GM19372 (cell line): Measurements from ENCODE around the gene BHMT.
"Not testable (repeated sequence)": the region's sequence is repeated elsewhere in the genome, so short reads cannot be mapped to it uniquely, and the experiment has no call there.

Source experiments
- ATAC-seq: cut with Tn5 transposase; IDR thresholded peaks from one replicate; pipeline ENCODE4 v1.9.1; 2021; ENCODE audit warnings: mild to moderate bottlenecking, low read depth, moderate library complexity; ENCODE audit not compliant: unreplicated experiment

Gene BHMT

GRCh38 chr5:79171635-79172245 lies 60.1 kb downstream of the BHMT start:
- no peak for ATAC-seq

DNA sequence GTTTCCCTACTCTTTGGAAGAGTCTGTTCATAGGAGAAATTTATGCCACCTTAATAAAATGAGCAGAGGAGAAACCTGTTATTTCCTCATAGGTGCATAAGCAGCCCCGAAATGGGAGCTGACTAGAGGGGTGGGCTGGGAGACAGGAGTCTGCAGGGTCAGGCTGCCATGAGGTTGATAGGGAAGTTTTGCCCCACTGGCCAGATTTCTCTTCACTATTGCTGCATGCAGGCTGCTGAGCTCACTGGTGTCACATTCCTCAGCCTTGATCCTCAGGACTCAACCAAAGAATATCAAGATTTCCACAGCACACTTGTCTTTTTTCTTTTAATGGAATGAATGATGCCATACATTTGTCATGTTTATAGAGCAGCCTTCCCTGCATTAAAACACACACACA lies 60.7 kb downstream of the BHMT start:
- ATAC-seq: no peak

- ATAC-seq: no peak
Observed at GRCh38 chr5:79173626-79174025, 62.0 kb downstream of the BHMT start.

DNA sequence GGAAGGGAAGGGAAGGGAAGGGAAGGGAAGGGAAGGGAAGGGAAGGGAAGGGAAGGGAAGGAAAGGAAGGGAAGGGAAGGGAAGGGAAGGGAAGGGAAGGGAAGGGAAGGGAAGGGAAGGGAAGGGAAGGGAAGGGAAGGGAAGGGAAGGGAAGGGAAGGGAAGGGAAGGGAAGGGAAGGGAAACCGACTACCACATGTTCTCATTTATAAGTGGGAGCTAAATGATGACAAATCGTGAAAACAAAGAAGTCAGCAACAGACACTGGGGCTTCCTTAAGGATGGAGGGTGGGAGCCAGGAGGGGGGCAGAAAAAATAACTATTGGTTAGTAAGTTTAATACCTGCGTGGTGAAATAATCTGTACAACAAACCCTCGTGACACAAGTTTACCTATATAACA lies 68.8 kb downstream of the BHMT start:
- ATAC-seq: not testable (repeated sequence)

GRCh38 chr5:79181419-79182022 lies 69.9 kb downstream of the BHMT start:
- no peak for ATAC-seq
